Measurements from ENCODE around the gene SPNS3. TPM values are rescaled to one million over a fixed set of nuclear protein-coding genes. Genes with fewer than 3 reads are reported as not detected.

The SPNS3 gene
- total RNA-seq, 1 experiment from 2014 or later = not detected

GRCh38 chr17:4478318-4478830 lies 44.6 kb downstream of the SPNS3 start:
- CTCF ChIA-PET = no interaction called here
- no peaks in the 10 kb centered on the region for H3K27me3 Mint-ChIP-seq (ENCODE audit: insufficient read depth, unreplicated experiment)

GRCh38 chr17:4479340-4479981 lies 45.7 kb downstream of the SPNS3 start:
- no peaks in the 10 kb centered on the region for H3K27me3 ChIP-seq (replicated peaks; ENCODE audit: control insufficient read depth, insufficient read depth, low read length)
- TF ChIP-seq CTCF (IDR thresholded peaks at IDR 0.05; ENCODE audit: insufficient read depth in 1 of 2, low read depth in 1 of 2, low read length in 1 of 2, severe bottlenecking in 1 of 2, unreplicated experiment in 1 of 2) = no peak
- no peaks in the 10 kb centered on the region for H3K9me3 ChIP-seq
- Mint-ChIP-seq H3K36me3 (ENCODE audit: insufficient read depth, unreplicated experiment) (peaks cover 6% of the 10 kb centered on the region), H3K9me3 (ENCODE audit: unreplicated experiment) (no peaks in the 10 kb centered on the region), H3K27me3 (ENCODE audit: insufficient read depth, unreplicated experiment) (no peaks in the 10 kb centered on the region), H3K27ac (ENCODE audit: unreplicated experiment) (no peak overlapping the region), H3K4me3 (ENCODE audit: unreplicated experiment) (no peak overlapping the region), H3K4me1 (ENCODE audit: low read depth, unreplicated experiment) (peaks cover 6% of the 10 kb centered on the region)
- CTCF ChIA-PET = no interaction called here
- intact Hi-C loops (cut with micrococcal nuclease; ENCODE audit: unreplicated experiment) = no loop called here
- no peak overlapping the region for H3K4me3 ChIP-seq (ENCODE audit: low read depth, low read length)
- DNase-seq = no peak
- POLR2A ChIA-PET = no interaction called here
- H3K4me1 ChIP-seq = peaks cover 16% of the 10 kb centered on the region; the same call in 1 of the 2 replicates
- H3K36me3 ChIP-seq (ENCODE audit: control insufficient read depth, insufficient read depth, low read length) = no peaks in the 10 kb centered on the region
- BruUV-seq (replicated peaks) = no TSS peak

More at GRCh38 chr17:4478318-4478830, 44.6 kb downstream of the SPNS3 start:
- Mint-ChIP-seq H3K27ac (ENCODE audit: unreplicated experiment) (no peak overlapping the region), H3K9me3 (ENCODE audit: unreplicated experiment) (no peaks in the 10 kb centered on the region), H3K4me1 (ENCODE audit: low read depth, unreplicated experiment) (peaks cover 6% of the 10 kb centered on the region), H3K36me3 (ENCODE audit: insufficient read depth, unreplicated experiment) (peaks cover 6% of the 10 kb centered on the region), H3K4me3 (ENCODE audit: unreplicated experiment) (no peak overlapping the region)
- no TSS peak for BruUV-seq (replicated peaks)
- Histone ChIP-seq H3K9me3 (no peaks in the 10 kb centered on the region), H3K4me3 (ENCODE audit: low read depth, low read length) (no peak overlapping the region), H3K4me1 (peaks cover 10% of the 10 kb centered on the region; the same call in 1 of the 2 replicates), H3K27me3 (replicated peaks; ENCODE audit: control insufficient read depth, insufficient read depth, low read length) (no peaks in the 10 kb centered on the region), H3K36me3 (ENCODE audit: control insufficient read depth, insufficient read depth, low read length) (no peaks in the 10 kb centered on the region)
- POLR2A ChIA-PET = no interaction called here
- intact Hi-C loops (cut with micrococcal nuclease; ENCODE audit: unreplicated experiment) = no loop called here
- DNase-seq = no peak
- TF ChIP-seq CTCF (IDR thresholded peaks at IDR 0.05; ENCODE audit: insufficient read depth in 1 of 2, low read depth in 1 of 2, low read length in 1 of 2, severe bottlenecking in 1 of 2, unreplicated experiment in 1 of 2) = no peak

- Histone ChIP-seq H3K4me3 (ENCODE audit: low read depth, low read length) (no peak overlapping the region), H3K27me3 (replicated peaks; ENCODE audit: control insufficient read depth, insufficient read depth, low read length) (no peaks in the 10 kb centered on the region), H3K9me3 (no peaks in the 10 kb centered on the region), H3K36me3 (ENCODE audit: control insufficient read depth, insufficient read depth, low read length) (no peaks in the 10 kb centered on the region), H3K4me1 (peaks cover 16% of the 10 kb centered on the region; the same call in 1 of the 2 replicates)
- no peak for DNase-seq
- ChIA-PET CTCF (no interaction called here), POLR2A (no interaction called here)
- no peaks in the 10 kb centered on the region for H3K9me3 Mint-ChIP-seq (ENCODE audit: unreplicated experiment)
- no peak for TF ChIP-seq CTCF (IDR thresholded peaks at IDR 0.05; ENCODE audit: insufficient read depth in 1 of 2, low read depth in 1 of 2, low read length in 1 of 2, severe bottlenecking in 1 of 2, unreplicated experiment in 1 of 2)
- no peaks in the 10 kb centered on the region for H3K27me3 Mint-ChIP-seq (ENCODE audit: insufficient read depth, unreplicated experiment)
- H3K36me3 Mint-ChIP-seq (ENCODE audit: insufficient read depth, unreplicated experiment) = peaks cover 3% of the 10 kb centered on the region
- no peak overlapping the region for H3K4me3 Mint-ChIP-seq (ENCODE audit: unreplicated experiment)
- H3K4me1 Mint-ChIP-seq (ENCODE audit: low read depth, unreplicated experiment) = peaks cover 6% of the 10 kb centered on the region
- no peak overlapping the region for H3K27ac Mint-ChIP-seq (ENCODE audit: unreplicated experiment)
- BruUV-seq (replicated peaks) = no TSS peak
- intact Hi-C loops (cut with micrococcal nuclease; ENCODE audit: unreplicated experiment) = no loop called here
These were observed 46.4 kb downstream of the SPNS3 start for GRCh38 chr17:4479982-4480751.

Data from Caco-2 (cell line).